Fibroblast of lung (primary cell): ENCODE results near the gene LRRC18.

Experiments
- EZH2 ChIP-seq: IDR thresholded peaks from 2 replicates; pipeline ENCODE4 v1.5.1; 2012; ENCODE audit warnings: low read length, control low read depth, mild to moderate bottlenecking; ENCODE audit errors: missing control alignments
- TF ChIP-seq, protein P1 (sequence below), 2 donors: IDR thresholded peaks in 1 of 2; conservative IDR thresholded peaks in 1 of 2; 1 replicate in 1 of 2; 2 replicates in 1 of 2; pipeline ENCODE4 v1.5.1; 2011 to 2012; ENCODE audit warnings: low read length in 2 of 2, control low read depth in 1 of 2, inconsistent platforms in 1 of 2, low read depth in 1 of 2, mild to moderate bottlenecking in 1 of 2

DNA sequence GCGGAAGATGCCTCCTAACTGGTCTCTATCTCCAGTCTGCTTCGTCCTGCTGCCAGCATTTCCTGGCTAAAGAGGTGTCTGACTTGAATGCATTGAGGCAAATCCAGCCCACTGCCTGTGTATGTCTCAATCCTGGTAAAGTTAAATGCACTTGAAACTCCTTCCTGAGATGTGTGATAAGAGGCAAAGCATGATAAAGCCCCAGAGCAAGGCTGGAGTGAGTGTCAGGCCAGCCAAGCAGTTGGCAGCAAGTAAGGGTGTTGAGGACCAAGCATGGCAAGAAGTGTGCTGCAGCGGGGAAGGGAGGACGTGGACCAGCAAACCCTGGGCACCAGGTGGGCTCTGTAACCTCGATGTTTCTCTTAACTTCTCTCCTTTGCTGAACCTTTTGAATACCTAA is 29.1 kb downstream of the LRRC18 start:
- TF ChIP-seq, protein P1, sequence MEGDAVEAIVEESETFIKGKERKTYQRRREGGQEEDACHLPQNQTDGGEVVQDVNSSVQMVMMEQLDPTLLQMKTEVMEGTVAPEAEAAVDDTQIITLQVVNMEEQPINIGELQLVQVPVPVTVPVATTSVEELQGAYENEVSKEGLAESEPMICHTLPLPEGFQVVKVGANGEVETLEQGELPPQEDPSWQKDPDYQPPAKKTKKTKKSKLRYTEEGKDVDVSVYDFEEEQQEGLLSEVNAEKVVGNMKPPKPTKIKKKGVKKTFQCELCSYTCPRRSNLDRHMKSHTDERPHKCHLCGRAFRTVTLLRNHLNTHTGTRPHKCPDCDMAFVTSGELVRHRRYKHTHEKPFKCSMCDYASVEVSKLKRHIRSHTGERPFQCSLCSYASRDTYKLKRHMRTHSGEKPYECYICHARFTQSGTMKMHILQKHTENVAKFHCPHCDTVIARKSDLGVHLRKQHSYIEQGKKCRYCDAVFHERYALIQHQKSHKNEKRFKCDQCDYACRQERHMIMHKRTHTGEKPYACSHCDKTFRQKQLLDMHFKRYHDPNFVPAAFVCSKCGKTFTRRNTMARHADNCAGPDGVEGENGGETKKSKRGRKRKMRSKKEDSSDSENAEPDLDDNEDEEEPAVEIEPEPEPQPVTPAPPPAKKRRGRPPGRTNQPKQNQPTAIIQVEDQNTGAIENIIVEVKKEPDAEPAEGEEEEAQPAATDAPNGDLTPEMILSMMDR (conservative IDR thresholded peaks at IDR 0.05 in 1 of 2, IDR thresholded peaks at IDR 0.05 in 1 of 2; ENCODE audit: low read depth in 1 of 2, low read length in 2 of 2) = no peak
- TF ChIP-seq EZH2 = no peak
